OCI-LY7 (cell line): ENCODE results near the gene RPS19. TPM values are rescaled to one million over a fixed set of nuclear protein-coding genes. Genes with fewer than 3 reads are reported as not detected.

Source experiments
- BruUV-seq: library from RNA; stranded (reverse); fragments of 400-500 nt; replicated peaks from 2 replicates; lab custom pipeline; 2021; lab: Mats Ljungman, UMichigan
- CTCF ChIA-PET: fragments of 300-600 bp; sonication (Branson Sonifier 250); formaldehyde crosslinking; loops from one replicate; lab custom pipeline; 2022; ENCODE audit warnings: antibody characterized with exemption; ENCODE audit not compliant: unreplicated experiment; lab: Charles Lee
- POLR2A ChIA-PET: fragments of 300-600 bp; sonication (Branson Sonifier 250); formaldehyde crosslinking; loops from one replicate; lab custom pipeline; 2022; ENCODE audit warnings: antibody characterized with exemption; lab: Charles Lee
- DNase-seq: peaks from one replicate; pipeline ENCODE4 v3.0.0-alpha.2; 2015; ENCODE audit warnings: low spot score
- H2AFZ ChIP-seq: fragments of 200-600 bp; sonication (generic), shearing (Covaris generic); 2 replicates; pipeline ENCODE4 v1.6.1; 2014; ENCODE audit warnings: mild to moderate bottlenecking, antibody characterized with exemption, low read length, moderate library complexity
- H3K27ac ChIP-seq: fragments of 200-600 bp; sonication (generic); 2 replicates; pipeline ENCODE4 v1.5.1; 2014; ENCODE audit warnings: mixed run types, low read depth, mild to moderate bottlenecking, moderate library complexity, low read length, inconsistent platforms; ENCODE audit not compliant: poor library complexity, severe bottlenecking
- H3K36me3 ChIP-seq: fragments of 200-600 bp; sonication (generic); 2 replicates; pipeline ENCODE4 v1.6.1; 2014; ENCODE audit warnings: mild to moderate bottlenecking, antibody characterized with exemption, low read length, moderate library complexity, mixed read lengths; ENCODE audit not compliant: insufficient read depth
- H3K4me1 ChIP-seq: fragments of 200-600 bp; sonication (generic); 2 replicates; pipeline ENCODE4 v1.5.1; 2014; ENCODE audit warnings: mild to moderate bottlenecking, low read length; ENCODE audit not compliant: insufficient read depth, poor library complexity, severe bottlenecking
- H3K4me2 ChIP-seq: fragments of 200-600 bp; sonication (generic); 2 replicates; pipeline ENCODE4 v1.6.1; 2014; ENCODE audit warnings: mild to moderate bottlenecking, low read length
- H3K4me3 ChIP-seq: fragments of 200-600 bp; sonication (generic); 2 replicates; pipeline ENCODE4 v1.5.1; 2014; ENCODE audit warnings: mild to moderate bottlenecking, low read depth, low read length; ENCODE audit not compliant: poor library complexity, severe bottlenecking
- H3K79me2 ChIP-seq: fragments of 200-600 bp; sonication (generic); 2 replicates; pipeline ENCODE4 v1.6.1; 2016; ENCODE audit warnings: low read depth, mild to moderate bottlenecking, low read length, moderate library complexity, mixed read lengths; ENCODE audit not compliant: insufficient read depth
- H3K9me2 ChIP-seq: fragments of 200-600 bp; sonication (generic); 2 replicates; pipeline ENCODE4 v1.6.1; 2016; ENCODE audit warnings: mild to moderate bottlenecking, low read length, mixed read lengths; ENCODE audit not compliant: insufficient read depth
- H3K9me3 ChIP-seq: fragments of 200-600 bp; sonication (generic); 2 replicates; pipeline ENCODE4 v1.6.1; 2014; ENCODE audit warnings: mild to moderate bottlenecking, mixed run types, low read length, mixed read lengths
- H4K20me1 ChIP-seq: fragments of 200-600 bp; sonication (generic); 2 replicates; pipeline ENCODE4 v1.6.1; 2014; ENCODE audit warnings: mild to moderate bottlenecking, antibody characterized with exemption, low read length, moderate library complexity, mixed read lengths; ENCODE audit not compliant: insufficient read depth
- CTCF ChIP-seq: fragments of 200-600 bp; sonication (generic); conservative IDR thresholded peaks from 2 replicates; pipeline ENCODE4 v1.5.1; 2014; ENCODE audit warnings: mild to moderate bottlenecking, antibody characterized with exemption, low read length, moderate library complexity, mixed read lengths
- EZH2phosphoT487 ChIP-seq: fragments of 200-600 bp; sonication (generic); IDR thresholded peaks from 2 replicates; pipeline ENCODE4 v1.6.1; 2018; ENCODE audit warnings: low read depth, borderline replicate concordance, mild to moderate bottlenecking, mixed run types, antibody characterized with exemption, low read length, moderate library complexity, mixed read lengths
- intact Hi-C: fragments of 100-400 bp; cut with micrococcal nuclease; formaldehyde crosslinking; loops from one replicate; pipeline ENCODE4 v1.10.0; 2022; ENCODE audit not compliant: unreplicated experiment
- total RNA-seq, 2 experiments: library from RNA; depleted of rRNA in 1 of 2; stranded (reverse); fragments of >200 nt in 1 of 2; shearing (Covaris generic) in 1 of 2; gene quantifications; 2 replicates each; pipeline ENCODE4 v1.2.3, GENCODE V29; 2014 to 2022

RPS19 gene
- total RNA-seq, 2 experiments from 2014 or later = 3,803 to 4,414 TPM

DNA sequence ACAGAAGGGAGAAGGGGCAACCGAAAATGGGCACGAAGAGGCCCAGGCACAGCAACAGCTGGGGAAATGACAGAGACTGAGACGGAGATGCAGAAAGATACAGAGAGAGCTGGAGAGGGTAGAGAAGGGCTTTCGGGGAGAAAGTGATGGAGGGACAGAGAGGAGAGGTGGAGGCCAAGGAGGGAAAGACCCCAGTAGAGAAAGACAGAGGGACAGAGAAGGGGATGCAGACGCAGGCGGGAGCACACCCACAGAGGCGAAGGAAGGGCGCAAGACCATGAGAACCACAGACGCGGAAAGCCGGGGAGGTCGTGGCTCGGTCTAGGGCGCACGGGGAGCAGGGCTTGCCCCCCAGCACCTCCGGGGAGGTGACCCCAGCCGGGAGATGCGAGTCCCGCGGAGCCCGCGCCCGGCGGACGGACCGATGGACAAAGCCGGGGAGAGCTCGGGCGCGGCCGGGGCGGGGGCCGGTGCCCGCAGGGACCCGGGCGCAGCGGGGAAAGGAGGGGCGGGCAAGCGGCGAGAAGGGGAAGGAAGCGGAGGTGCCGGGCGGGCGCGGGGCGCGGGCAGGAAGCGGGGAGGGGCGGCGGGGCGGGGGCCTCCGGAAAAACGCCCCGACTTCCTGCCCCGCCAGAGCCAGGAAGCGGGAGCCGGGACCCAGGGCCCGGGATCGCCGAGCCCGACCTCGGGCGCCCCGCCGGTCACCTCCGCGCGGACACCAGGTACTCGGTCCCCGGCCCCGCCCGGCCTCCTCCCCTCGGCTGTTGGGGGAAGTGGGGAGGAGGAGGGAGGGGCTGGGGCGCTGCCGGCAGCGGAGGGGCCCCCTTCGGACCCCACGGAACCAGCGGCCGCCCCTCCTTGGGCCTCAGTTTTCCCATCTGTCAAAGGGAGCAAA is 22.8 kb downstream of the RPS19 start, which contains the start of gene ARHGEF1:
ARHGEF1 (plus strand) TSS at position 617 of the 895 bp plus-strand sequence. CDS start 4,899 bp downstream, outside the sequence.
- H4K20me1 ChIP-seq = no peaks in the 10 kb centered on the region
- POLR2A ChIA-PET = interaction anchor here (0.7 kb wide), 1 partner anchor 8 kb away, joined by 3 read pairs; no protein-coding TSS in a partner anchor
- CTCF ChIA-PET = no interaction called here
- peak within 1 kb of the TSS; percentile 100 for H3K27ac ChIP-seq
- no TSS peak for BruUV-seq
- peaks cover 55% of the 10 kb centered on the region for H3K79me2 ChIP-seq
- intact Hi-C loops = no loop called here
- H3K9me3 ChIP-seq = no peaks in the 10 kb centered on the region
- H2AFZ ChIP-seq = no peak within 1 kb of the TSS
- H3K4me2 ChIP-seq = peak within 1 kb of the TSS; percentile 84
- H3K9me2 ChIP-seq = no peaks in the 10 kb centered on the region
- DNase-seq = peak; percentile 70
- peak within 1 kb of the TSS; percentile 97 for H3K4me3 ChIP-seq
- TF ChIP-seq EZH2phosphoT487 = no peak
- TF ChIP-seq CTCF = no peak
- H3K4me1 ChIP-seq = peaks cover 62% of the 10 kb centered on the region
- H3K36me3 ChIP-seq = peaks cover 62% of the 10 kb centered on the region

GRCh38 chr19:41883463-41883820 is 23.4 kb downstream of the RPS19 start:
- POLR2A ChIA-PET = interaction anchor here (0.7 kb wide), 1 partner anchor 8 kb away, joined by 3 read pairs; no protein-coding TSS in a partner anchor
- intact Hi-C loops = no loop called here
- BruUV-seq = TSS peak; percentile 97

DNA sequence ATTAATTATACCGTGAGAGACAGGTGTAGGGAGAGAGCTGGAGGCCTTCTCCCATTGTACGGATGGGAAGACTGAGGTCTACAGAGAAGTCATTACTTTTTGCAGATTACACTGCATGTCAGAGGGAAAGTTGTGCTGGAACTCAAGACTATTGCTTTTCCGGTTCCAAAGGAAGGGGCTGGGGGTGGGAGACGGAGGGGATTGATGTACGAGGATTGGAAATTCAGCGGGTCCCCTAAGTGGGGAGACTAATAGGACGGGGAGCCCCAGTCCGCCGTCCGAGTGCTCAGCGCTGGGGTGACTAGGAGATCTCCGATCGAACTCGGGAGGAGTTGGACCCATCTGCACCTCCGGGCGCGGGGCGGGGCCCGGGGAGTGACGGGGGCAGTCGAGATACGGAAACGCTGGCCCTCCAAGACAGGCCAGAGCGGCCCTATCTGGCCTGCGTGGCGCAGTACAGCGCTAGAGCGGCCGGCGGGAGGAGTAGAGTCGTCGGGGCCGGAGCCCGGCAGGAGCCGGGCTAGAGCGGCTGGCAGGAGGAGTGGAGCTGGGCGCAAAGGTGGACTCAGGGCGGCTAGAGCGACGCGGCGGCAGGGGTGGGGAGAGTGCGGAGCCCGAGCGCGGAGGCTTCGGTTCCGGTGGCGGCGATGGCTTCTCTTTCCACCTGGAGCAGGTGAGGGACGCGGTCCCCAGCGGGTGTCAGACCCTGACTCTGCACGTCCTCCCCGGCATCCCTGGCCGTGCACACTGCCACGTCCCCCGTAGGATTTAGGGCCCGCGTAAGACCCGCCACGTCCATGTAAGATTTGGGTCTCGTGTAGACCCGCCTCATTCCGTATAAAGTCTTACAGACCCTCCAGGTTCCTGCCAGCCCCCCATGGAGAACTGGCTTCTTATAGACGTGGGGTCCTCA is 24.0 kb downstream of the RPS19 start:
- CTCF ChIA-PET = interaction anchor here (0.6 kb wide), 1 partner anchor 487 kb away, joined by 3 read pairs; no protein-coding TSS in a partner anchor
- Histone ChIP-seq H3K79me2 (peaks cover 49% of the 10 kb centered on the region), H2AFZ (no peak overlapping the region), H3K27ac (peak overlapping the region; percentile 100), H3K4me3 (peak overlapping the region; percentile 97), H4K20me1 (no peaks in the 10 kb centered on the region), H3K4me2 (peak overlapping the region; percentile 99), H3K4me1 (peaks cover 74% of the 10 kb centered on the region), H3K36me3 (peaks cover 61% of the 10 kb centered on the region), H3K9me2 (no peaks in the 10 kb centered on the region), H3K9me3 (no peaks in the 10 kb centered on the region)
- POLR2A ChIA-PET = interaction anchor here (0.6 to 1.2 kb wide), 5 partner anchors 9 to 62 kb away, joined by 3 to 6 read pairs (median 3); no protein-coding TSS in a partner anchor
- no peak for TF ChIP-seq EZH2phosphoT487
- TF ChIP-seq CTCF = no peak
- no TSS peak for BruUV-seq
- peak; percentile 98 for DNase-seq
- intact Hi-C loops = loop anchor here (2.0 kb wide), 1 partner anchor 25 kb away; no protein-coding TSS in a partner anchor

More at GRCh38 chr19:41883463-41883820, 23.4 kb downstream of the RPS19 start:
- Histone ChIP-seq H3K9me3 (no peaks in the 10 kb centered on the region), H3K4me3 (peak overlapping the region; percentile 97), H3K9me2 (no peaks in the 10 kb centered on the region), H3K4me1 (peaks cover 68% of the 10 kb centered on the region), H4K20me1 (no peaks in the 10 kb centered on the region), H3K27ac (peak overlapping the region; percentile 100), H3K36me3 (peaks cover 61% of the 10 kb centered on the region), H3K4me2 (peak overlapping the region; percentile 84), H2AFZ (no peak overlapping the region), H3K79me2 (peaks cover 54% of the 10 kb centered on the region)
- no peak for TF ChIP-seq EZH2phosphoT487
- no peak for DNase-seq
- CTCF ChIA-PET = no interaction called here
